Measurements from ENCODE around the gene FAM219A.

The FAM219A gene

GRCh38 chr9:34496149-34496712 is 37.9 kb upstream of the FAM219A start:
- no peak for DNase-seq (ENCODE audit: low read depth)
- no peak for TF ChIP-seq CTCF (IDR thresholded peaks at IDR 0.05; ENCODE audit: insufficient read depth, low read depth, low read length, missing control alignments)
- no peak overlapping the region for H3K4me3 ChIP-seq (ENCODE audit: low read depth, low read length)

GRCh38 chr9:34493972-34494535 is 35.7 kb upstream of the FAM219A start:
- H3K4me3 ChIP-seq (ENCODE audit: low read depth, low read length): no peak overlapping the region
- no peak for TF ChIP-seq CTCF (IDR thresholded peaks at IDR 0.05; ENCODE audit: insufficient read depth, low read depth, low read length, missing control alignments)
- DNase-seq (ENCODE audit: low read depth): peak; percentile 13

- H3K4me3 ChIP-seq (ENCODE audit: low read depth, low read length): no peak overlapping the region
- DNase-seq (ENCODE audit: low read depth): no peak
- no peak for TF ChIP-seq CTCF (IDR thresholded peaks at IDR 0.05; ENCODE audit: insufficient read depth, low read depth, low read length, missing control alignments)
Observed at GRCh38 chr9:34492051-34492450, 33.7 kb upstream of the FAM219A start.

- DNase-seq (ENCODE audit: low read depth): no peak
- H3K4me3 ChIP-seq (ENCODE audit: low read depth, low read length): no peak overlapping the region
- TF ChIP-seq CTCF (IDR thresholded peaks at IDR 0.05; ENCODE audit: insufficient read depth, low read depth, low read length, missing control alignments): no peak
Observed at GRCh38 chr9:34491596-34491995, 33.2 kb upstream of the FAM219A start.

GRCh38 chr9:34490760-34491159 is 32.4 kb upstream of the FAM219A start:
- H3K4me3 ChIP-seq (ENCODE audit: low read depth, low read length): no peak overlapping the region
- no peak for TF ChIP-seq CTCF (IDR thresholded peaks at IDR 0.05; ENCODE audit: insufficient read depth, low read depth, low read length, missing control alignments)
- DNase-seq (ENCODE audit: low read depth): no peak

- TF ChIP-seq CTCF (IDR thresholded peaks at IDR 0.05; ENCODE audit: insufficient read depth, low read depth, low read length, missing control alignments): no peak
- H3K4me3 ChIP-seq (ENCODE audit: low read depth, low read length): no peak overlapping the region
- no peak for DNase-seq (ENCODE audit: low read depth)
Observed at GRCh38 chr9:34490360-34490759, 32.0 kb upstream of the FAM219A start.

- no peak overlapping the region for H3K4me3 ChIP-seq (ENCODE audit: low read depth, low read length)
- TF ChIP-seq CTCF (IDR thresholded peaks at IDR 0.05; ENCODE audit: insufficient read depth, low read depth, low read length, missing control alignments): no peak
- no peak for DNase-seq (ENCODE audit: low read depth)
Observed at GRCh38 chr9:34486572-34486971, 28.2 kb upstream of the FAM219A start.

All from GM12865 (cell line).